Tracheal epithelial cell (primary cell): Measurements from ENCODE around the gene SLC25A22. TPM values are rescaled to one million over a fixed set of nuclear protein-coding genes. Genes with fewer than 3 reads are reported as not detected.

Experiments
- total RNA-seq: library from RNA; depleted of rRNA; stranded (reverse); fragments of >200 nt; gene quantifications from 2 replicates; pipeline ENCODE4 v1.2.1, GENCODE V29; 2014

SLC25A22 gene
- total RNA-seq = 9.2 and 11.3 TPM in 2 replicates

GRCh38 chr11:798093-798713 is at the start of gene SLC25A22:
SLC25A22 (minus strand) TSS chr11:798281; CDS start chr11:795006, 3,275 bp downstream.

GRCh38 chr11:842370-843002 is 44.4 kb upstream of the SLC25A22 start, which contains the start of the genes POLR2L and TSPAN4:
POLR2L (minus strand) TSS chr11:842529; CDS start chr11:842508, 21 bp downstream.
TSPAN4 (plus strand) TSS chr11:842852; CDS start chr11:850305, 7,453 bp downstream.

DNA sequence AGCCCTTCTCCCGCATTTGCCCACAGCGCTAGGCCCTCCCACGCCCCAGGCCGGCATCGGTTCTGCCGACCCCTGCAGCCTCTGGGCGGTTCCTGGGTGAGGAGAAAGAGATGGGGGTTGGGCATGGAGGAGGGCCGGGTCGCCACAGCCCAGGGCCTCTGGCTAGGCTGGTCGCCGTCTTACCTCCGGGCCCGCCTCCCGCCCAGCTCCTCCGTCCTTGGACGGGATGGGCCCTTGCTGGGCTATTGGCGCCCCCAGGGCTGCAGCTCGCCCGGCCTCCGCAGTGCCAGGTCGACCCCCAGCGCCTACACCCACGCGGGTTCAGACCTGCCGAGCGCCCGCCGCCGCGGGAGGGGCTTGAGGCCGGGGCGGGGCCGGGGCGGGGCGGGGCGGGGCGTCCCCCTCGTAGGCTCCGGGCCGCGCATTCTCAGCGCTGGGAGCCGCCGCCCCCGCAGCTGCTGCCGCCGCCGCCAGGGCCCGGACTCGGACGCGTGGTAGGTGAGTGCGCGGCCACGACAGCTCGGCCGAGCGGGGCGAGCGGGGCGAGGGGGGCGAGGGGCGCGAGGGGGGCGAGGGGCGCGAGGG is 34.5 kb upstream of the SLC25A22 start, which contains the start of gene CD151:
Gene CD151, plus strand, starts transcription at position 424 of the 585 bp plus-strand sequence. CDS start 3,118 bp downstream, outside the sequence.

DNA sequence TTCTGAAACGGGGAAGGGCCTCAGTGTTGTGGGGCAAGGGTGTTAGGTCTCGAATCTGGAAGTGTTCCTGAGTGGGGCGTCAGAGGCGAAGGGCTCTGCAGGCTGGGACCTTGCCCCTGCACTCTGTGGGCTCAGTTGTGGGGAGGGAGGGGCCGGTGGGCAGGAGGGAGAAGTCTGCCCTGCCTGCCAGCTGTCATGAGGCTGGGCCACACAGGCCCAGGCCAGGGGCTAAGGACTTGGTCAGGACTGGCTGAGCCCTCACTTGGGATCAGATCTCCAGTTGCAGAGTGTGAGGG is 29.8 kb upstream of the SLC25A22 start, which contains the start of gene CRACR2B:
Gene CRACR2B, plus strand, starts transcription at position 23 of the 296 bp plus-strand sequence. CDS start 689 bp downstream, outside the sequence.

GRCh38 chr11:818396-819128 is 20.5 kb upstream of the SLC25A22 start, which contains the start of gene PNPLA2:
PNPLA2 (plus strand) TSS chr11:818914; CDS start chr11:819719, 805 bp downstream.

GRCh38 chr11:809287-810039 is 11.4 kb upstream of the SLC25A22 start, which contains the start of gene RPLP2:
RPLP2 (plus strand) TSS chr11:809967; CDS start chr11:810235, 268 bp downstream.

DNA sequence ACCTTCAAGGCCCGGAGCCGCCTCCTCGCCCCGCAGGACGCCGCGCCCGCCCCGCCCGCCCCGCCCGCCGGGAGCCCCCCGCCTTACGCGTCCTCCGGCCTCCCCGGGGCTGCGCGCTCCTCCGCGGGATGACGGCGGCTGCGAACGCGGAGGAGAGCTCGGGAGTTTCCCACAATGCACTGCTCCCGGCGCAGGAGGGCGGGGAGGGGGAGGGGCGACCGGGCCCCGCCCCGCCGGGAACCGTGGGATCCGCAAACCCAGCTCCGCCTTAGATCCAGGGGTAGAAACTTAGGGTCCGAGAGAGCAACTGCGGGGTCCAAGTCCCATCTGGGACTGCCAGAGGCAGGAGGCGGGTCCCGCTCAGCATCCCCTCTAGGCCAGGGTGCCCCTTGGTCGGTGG is 8.1 kb downstream of the SLC25A22 start, which contains the start of gene CEND1:
Gene CEND1, minus strand, starts transcription at position 148 of the 400 bp plus-strand sequence. CDS start 1,514 bp downstream, outside the sequence.

GRCh38 chr11:777288-778255 is 20.5 kb downstream of the SLC25A22 start, which contains the start of gene GATD1:
GATD1 (minus strand) TSS chr11:777487; CDS start chr11:777462, 25 bp downstream.

DNA sequence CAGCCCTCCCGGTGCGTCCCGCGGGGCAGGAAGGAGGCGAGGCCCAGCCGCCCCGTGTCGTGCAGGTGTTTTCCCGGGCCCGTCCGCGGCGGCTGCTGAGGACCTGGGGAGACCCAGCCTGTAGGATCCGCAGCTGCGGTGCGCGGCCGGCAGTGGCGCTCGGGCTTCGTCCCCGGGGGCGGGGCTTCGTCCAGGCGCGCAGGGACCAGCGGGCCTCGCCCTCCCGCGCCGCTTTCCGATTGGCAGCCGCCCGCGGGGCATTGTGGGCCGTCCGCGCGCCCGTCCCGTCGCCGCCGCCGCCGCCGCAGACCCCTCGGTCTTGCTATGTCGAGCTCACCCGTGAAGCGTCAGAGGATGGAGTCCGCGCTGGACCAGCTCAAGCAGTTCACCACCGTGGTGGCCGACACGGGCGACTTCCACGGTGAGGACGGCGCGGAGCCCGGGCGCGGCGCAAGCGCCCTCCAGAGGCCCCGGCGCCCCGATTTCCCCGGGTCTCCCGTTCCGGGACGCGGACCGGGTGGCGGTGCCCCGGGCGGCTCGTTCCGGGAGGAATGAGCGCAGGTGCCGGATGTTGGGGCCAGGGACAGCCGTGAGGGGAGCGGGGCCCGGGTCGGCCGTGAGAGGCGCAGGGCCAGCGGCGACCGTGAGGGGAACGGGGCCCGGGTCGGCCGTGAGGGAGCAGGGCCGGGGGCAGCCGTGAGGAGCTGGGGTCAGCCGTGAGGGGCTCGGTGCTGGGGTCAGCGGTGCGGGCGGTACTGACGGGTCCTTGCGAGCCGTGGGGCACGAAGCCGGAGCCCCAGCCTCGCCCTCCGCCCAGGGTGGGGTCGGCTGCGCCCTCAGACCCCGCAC is 50.7 kb downstream of the SLC25A22 start, which contains the start of gene TALDO1:
Gene TALDO1, plus strand, starts transcription at position 307 of the 849 bp plus-strand sequence. Its CDS starts 18 bp downstream, at position 325.

Other genes starting within 250 kb of the SLC25A22 start
- gene LMNTD2, start 237.5 kb downstream of the SLC25A22 start, total RNA-seq = 1.7 and 3.2 TPM in 2 replicates
- 49.7 and 60.0 TPM in 2 replicates for gene RASSF7, start 237.3 kb downstream of the SLC25A22 start, total RNA-seq
- 20.7 and 28.9 TPM in 2 replicates for gene PHRF1, start 221.8 kb downstream of the SLC25A22 start, total RNA-seq
- gene IRF7, start 182.3 kb downstream of the SLC25A22 start, total RNA-seq = 10.8 and 21.7 TPM in 2 replicates
- not detected in 2 replicates for gene CDHR5, start 173.3 kb downstream of the SLC25A22 start, total RNA-seq
- not detected in 2 replicates for gene SCT, start 171.1 kb downstream of the SLC25A22 start, total RNA-seq
- gene DRD4, start 161.0 kb downstream of the SLC25A22 start, total RNA-seq = not detected in 2 replicates
- 31.1 and 41.1 TPM in 2 replicates for gene DEAF1, start 103.1 kb downstream of the SLC25A22 start, total RNA-seq
- 4.8 and 15.6 TPM in 2 replicates for gene TMEM80, start 102.5 kb downstream of the SLC25A22 start, total RNA-seq
- gene EPS8L2, start 92.0 kb downstream of the SLC25A22 start, total RNA-seq = 165 and 183 TPM in 2 replicates
- gene TALDO1, start 50.8 kb downstream of the SLC25A22 start, total RNA-seq = 259 and 288 TPM in 2 replicates
- gene GATD1, start 20.8 kb downstream of the SLC25A22 start, total RNA-seq = 19.5 and 23.2 TPM in 2 replicates
- gene CEND1, start 8.2 kb downstream of the SLC25A22 start, total RNA-seq = not detected in 2 replicates
- gene PIDD1, start 7.0 kb upstream of the SLC25A22 start, total RNA-seq = 4.8 and 7.2 TPM in 2 replicates
- 347 and 511 TPM in 2 replicates for gene RPLP2, start 11.7 kb upstream of the SLC25A22 start, total RNA-seq
- gene PNPLA2, start 20.6 kb upstream of the SLC25A22 start, total RNA-seq = 11.1 and 11.9 TPM in 2 replicates
- gene CRACR2B, start 29.6 kb upstream of the SLC25A22 start, total RNA-seq = 0.43 and 2.4 TPM in 2 replicates
- gene CD151, start 34.7 kb upstream of the SLC25A22 start, total RNA-seq = 274 and 430 TPM in 2 replicates
- 15.1 and 37.4 TPM in 2 replicates for gene POLR2L, start 44.2 kb upstream of the SLC25A22 start, total RNA-seq
- gene TSPAN4, start 44.6 kb upstream of the SLC25A22 start, total RNA-seq = 45.0 and 53.3 TPM in 2 replicates
- 56.9 and 59.9 TPM in 2 replicates for gene CHID1, start 112.5 kb upstream of the SLC25A22 start, total RNA-seq
- 16.4 and 17.1 TPM in 2 replicates for gene AP2A2, start 127.6 kb upstream of the SLC25A22 start, total RNA-seq
- gene MUC6, start 238.4 kb upstream of the SLC25A22 start, total RNA-seq = not detected in 2 replicates